ENCODE results near the gene SMYD3.

DNA sequence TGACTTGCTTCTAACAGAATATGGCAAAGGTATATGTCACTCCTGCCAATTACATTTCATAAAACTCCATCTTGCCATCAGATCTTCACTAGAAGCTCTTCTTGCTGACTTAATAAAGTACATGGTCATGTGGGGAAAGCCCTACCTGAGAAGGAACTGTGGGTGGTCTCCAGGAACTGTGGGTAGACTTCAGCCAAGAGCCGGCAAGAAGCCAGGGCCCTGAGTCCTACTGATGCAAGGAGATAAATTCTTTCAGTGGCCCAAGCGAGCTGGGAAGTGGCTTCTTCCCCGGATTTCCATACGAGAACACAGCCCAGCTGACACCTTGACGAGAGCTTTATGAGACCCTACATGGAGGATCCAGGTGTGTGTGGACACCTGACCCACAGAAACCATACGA is 228.7 kb downstream of the SMYD3 start:
- TF ChIP-seq CTCF (IDR thresholded peaks at IDR 0.05; ENCODE audit: extremely low read depth in 1 of 2, insufficient read depth in 1 of 2, low read depth in 1 of 2, low read length in 2 of 2): no peak
- no peak for TF ChIP-seq FOS (IDR thresholded peaks at IDR 0.05; ENCODE audit: borderline replicate concordance, insufficient read depth, low read length)
- no peak for TF ChIP-seq POLR2A (IDR thresholded peaks at IDR 0.05; ENCODE audit: low read depth, low read length)
- TF ChIP-seq EZH2 (IDR thresholded peaks at IDR 0.05; ENCODE audit: borderline replicate concordance, low read depth, low read length, severe bottlenecking): no peak
- TF ChIP-seq MYC (IDR thresholded peaks at IDR 0.05; ENCODE audit: low read depth, low read length): no peak
